GM23338 (cell line): ENCODE results near the gene ZFP62. TPM values are rescaled to one million over a fixed set of nuclear protein-coding genes. Genes with fewer than 3 reads are reported as not detected.

ENCODE experiments used
- ATAC-seq: fragments of 200-7000 bp; cut with Tn5 transposase; 3 replicates; pipeline ENCODE4 v1.9.1; 2020
- DNase-seq: peaks from one replicate; pipeline ENCODE4 v3.0.0-alpha.2; 2015; ENCODE audit warnings: low spot score
- H2AFZ ChIP-seq: fragments of 200-600 bp; sonication (generic); 2 replicates; pipeline ENCODE4 v1.8.0; 2016; ENCODE audit warnings: antibody characterized with exemption, mild to moderate bottlenecking, moderate library complexity
- H3F3A ChIP-seq: fragments of 200-600 bp; sonication (generic); replicated peaks from 2 replicates; pipeline ENCODE4 v1.8.0; 2017; ENCODE audit warnings: antibody characterized with exemption, mixed run types, low read depth
- H3K27ac ChIP-seq: fragments of 200-600 bp; sonication (generic); 2 replicates; pipeline ENCODE4 v1.6.1; 2016; ENCODE audit warnings: low read depth
- H3K27me3 ChIP-seq: fragments of 200-600 bp; sonication (generic); 2 replicates; pipeline ENCODE4 v1.8.0; 2016; ENCODE audit warnings: mild to moderate bottlenecking, mixed run types, moderate library complexity; ENCODE audit not compliant: insufficient read depth
- H3K36me3 ChIP-seq: fragments of 200-600 bp; sonication (generic); 2 replicates; pipeline ENCODE4 v1.8.0; 2016; ENCODE audit warnings: mild to moderate bottlenecking; ENCODE audit not compliant: insufficient read depth
- H3K4me1 ChIP-seq: fragments of 200-600 bp; sonication (generic); 2 replicates; pipeline ENCODE4 v1.8.0; 2016; ENCODE audit warnings: mild to moderate bottlenecking, moderate library complexity; ENCODE audit not compliant: insufficient read depth
- H3K4me2 ChIP-seq: fragments of 200-600 bp; sonication (generic); 2 replicates; pipeline ENCODE4 v1.7.1; 2017; ENCODE audit warnings: mixed run types
- H3K4me3 ChIP-seq: fragments of 200-600 bp; sonication (generic); 2 replicates; pipeline ENCODE4 v1.6.1; 2016; ENCODE audit warnings: mixed run types
- H3K79me2 ChIP-seq: fragments of 200-600 bp; sonication (generic); replicated peaks from 2 replicates; pipeline ENCODE4 v1.8.0; 2017; ENCODE audit warnings: mild to moderate bottlenecking; ENCODE audit not compliant: insufficient read depth
- H3K9me2 ChIP-seq: fragments of 200-600 bp; sonication (generic); 2 replicates; pipeline ENCODE4 v1.8.0; 2017; ENCODE audit not compliant: insufficient read depth
- H4K20me1 ChIP-seq: fragments of 200-600 bp; sonication (generic); replicated peaks from 2 replicates; pipeline ENCODE4 v1.8.0; 2017; ENCODE audit warnings: mild to moderate bottlenecking; ENCODE audit not compliant: insufficient read depth
- H3K27ac Mint-ChIP-seq: 2 replicates; pipeline ENCODE4 v1.8.0; 2020; ENCODE audit warnings: inconsistent platforms, mild to moderate bottlenecking, moderate library complexity, mixed read lengths
- H3K27me3 Mint-ChIP-seq: 3 replicates; pipeline ENCODE4 v1.8.0; 2022; ENCODE audit warnings: low read depth, mild to moderate bottlenecking, moderate library complexity, mixed read lengths, inconsistent platforms; ENCODE audit not compliant: insufficient read depth, poor library complexity
- H3K36me3 Mint-ChIP-seq: 3 replicates; pipeline ENCODE4 v1.8.0; 2021; ENCODE audit warnings: low read depth, mild to moderate bottlenecking, inconsistent platforms, moderate library complexity, mixed read lengths
- H3K4me1 Mint-ChIP-seq: 3 replicates; pipeline ENCODE4 v1.8.0; 2020; ENCODE audit warnings: mild to moderate bottlenecking, inconsistent platforms, mixed read lengths
- H3K4me3 Mint-ChIP-seq: 3 replicates; pipeline ENCODE4 v1.8.0; 2021; ENCODE audit warnings: moderate library complexity, mild to moderate bottlenecking, inconsistent platforms, mixed read lengths
- H3K9me3 Mint-ChIP-seq: 3 replicates; pipeline ENCODE4 v1.8.0; 2020; ENCODE audit warnings: moderate library complexity, mild to moderate bottlenecking, inconsistent platforms, mixed read lengths
- CREB1 ChIP-seq: fragments of 250-450 bp; sonication (Bioruptor Pico); IDR thresholded peaks from 2 replicates; pipeline ENCODE4 v1.5.0; 2020; ENCODE audit warnings: low read depth, mild to moderate bottlenecking, moderate library complexity
- CTCF ChIP-seq, 2 experiments: fragments of 200-600 bp in 1 of 2; sonication (generic) in 1 of 2; conservative IDR thresholded peaks; 2 replicates each; pipeline versions ENCODE4 v1.5.1 to v1.6.1; 2016 to 2017; ENCODE audit warnings: antibody characterized with exemption in 2 of 2, low read depth in 2 of 2, mild to moderate bottlenecking in 2 of 2, moderate library complexity in 1 of 2
- ETS1 ChIP-seq: IDR thresholded peaks from 2 replicates; pipeline ENCODE4 v1.6.1; 2016; ENCODE audit warnings: antibody characterized with exemption
- EZH2 ChIP-seq: fragments of 200-600 bp; sonication (generic); IDR thresholded peaks from one replicate; pipeline ENCODE4 v1.8.0; 2017; ENCODE audit warnings: antibody characterized with exemption, mild to moderate bottlenecking, low read depth; ENCODE audit not compliant: unreplicated experiment
- EZH2phosphoT487 ChIP-seq: fragments of 200-600 bp; sonication (generic); IDR thresholded peaks from one replicate; pipeline ENCODE4 v1.8.1; 2018; ENCODE audit warnings: antibody characterized with exemption; ENCODE audit not compliant: unreplicated experiment
- JUNB ChIP-seq: IDR thresholded peaks from one replicate; pipeline ENCODE4 v1.6.1; 2016; ENCODE audit warnings: antibody characterized with exemption; ENCODE audit not compliant: unreplicated experiment
- NANOG ChIP-seq: IDR thresholded peaks from 2 replicates; pipeline ENCODE4 v1.6.1; 2016; ENCODE audit warnings: antibody characterized with exemption, borderline replicate concordance
- POLR2AphosphoS5 ChIP-seq: IDR thresholded peaks from 2 replicates; pipeline ENCODE4 v1.6.1; 2016; ENCODE audit warnings: antibody characterized with exemption, low read depth
- REST ChIP-seq: IDR thresholded peaks from one replicate; pipeline ENCODE4 v1.6.1; 2018; ENCODE audit warnings: antibody characterized with exemption; ENCODE audit not compliant: unreplicated experiment
- STAT1 ChIP-seq: IDR thresholded peaks from one replicate; pipeline ENCODE4 v1.6.1; 2016; ENCODE audit warnings: antibody characterized with exemption; ENCODE audit not compliant: unreplicated experiment
- ZNF114 ChIP-seq: fragments of 250-450 bp; sonication (Bioruptor Pico); IDR thresholded peaks from 2 replicates; pipeline ENCODE4 v1.5.0; 2020; ENCODE audit warnings: mild to moderate bottlenecking, moderate library complexity
- ZNF331 ChIP-seq: fragments of 250-450 bp; sonication (Bioruptor Pico); IDR thresholded peaks from 2 replicates; pipeline ENCODE4 v1.5.0; 2020; ENCODE audit warnings: low read depth, mild to moderate bottlenecking, moderate library complexity
- ZNF462 ChIP-seq: fragments of 250-450 bp; sonication (Bioruptor Pico); IDR thresholded peaks from 2 replicates; pipeline ENCODE4 v1.5.0; 2020; ENCODE audit warnings: mild to moderate bottlenecking, moderate library complexity
- polyA plus RNA-seq: library from polyadenylated mRNA; unstranded; fragments of >200 nt; fragmentation: Nextera tagmentation; extraction: Ambion mirVana; gene quantifications from 2 replicates; pipeline ENCODE4 v1.2.1, GENCODE V29; 2016
- total RNA-seq: library from RNA; depleted of rRNA; stranded (reverse); fragments of >200 nt; shearing (Covaris generic); gene quantifications from 2 replicates; pipeline ENCODE4 v1.2.3, GENCODE V29; 2014

The ZFP62 gene
- total and polyA plus RNA-seq, 2 experiments from 2014 or later, result 32.9 to 33.2 TPM

- no peak within 1 kb of the TSS for H3K4me2 ChIP-seq
- no peaks in the 10 kb centered on the region for H3K4me1 Mint-ChIP-seq
- no peaks in the 10 kb centered on the region for H4K20me1 ChIP-seq
- no peak for ATAC-seq
- no peaks in the 10 kb centered on the region for H3F3A ChIP-seq
- TF ChIP-seq ZNF114 (no peak), REST (no peak), CTCF (conservative IDR thresholded peaks at IDR 0.05; ENCODE audit: low read depth in 2 of 2) (no peak), ZNF462 (no peak), EZH2 (no peak), ETS1 (no peak), STAT1 (no peak), POLR2AphosphoS5 (no peak), ZNF331 (no peak), CREB1 (CRISPR knock-in tag) (no peak), NANOG (no peak), EZH2phosphoT487 (no peak), JUNB (no peak)
- H3K27ac ChIP-seq, result no peak within 1 kb of the TSS
- H3K4me3 Mint-ChIP-seq, result no peak within 1 kb of the TSS
- no peak within 1 kb of the TSS for H3K4me3 ChIP-seq
- no peaks in the 10 kb centered on the region for H3K9me2 ChIP-seq
- H3K4me1 ChIP-seq, result no peaks in the 10 kb centered on the region
- H3K79me2 ChIP-seq, result no peaks in the 10 kb centered on the region
- no peak for DNase-seq
- no peaks in the 10 kb centered on the region for H3K27me3 Mint-ChIP-seq
- no peaks in the 10 kb centered on the region for H3K36me3 Mint-ChIP-seq
- peak within 1 kb of the TSS; percentile 86; the same call in 1 of the 2 replicates for H2AFZ ChIP-seq
- H3K9me3 Mint-ChIP-seq, result peaks cover 12% of the 10 kb centered on the region; the same call in 2 of the 3 replicates
- no peaks in the 10 kb centered on the region for H3K27me3 ChIP-seq
- no peak within 1 kb of the TSS for H3K27ac Mint-ChIP-seq
- H3K36me3 ChIP-seq, result no peaks in the 10 kb centered on the region
These were observed 37.7 kb upstream of the ZFP62 start, which contains the start of gene BTNL8 for GRCh38 chr5:180898621-180899246. BTNL8 (plus strand) TSS chr5:180899159; CDS start chr5:180899311, 152 bp downstream.
